Urinary bladder (tissue), 4 donors: ENCODE measurements around the gene GAB2. TPM values are rescaled to one million over a fixed set of nuclear protein-coding genes. Genes with fewer than 3 reads are reported as not detected.
A peak's percentile ranks its signal among the peaks of the same experiment; 100 is the strongest.

Source experiments
- DNase-seq: peaks from one replicate; pipeline ENCODE4 v3.0.0-alpha.2; 2015; ENCODE audit errors: extremely low spot score
- H3K27ac ChIP-seq: one replicate; pipeline ENCODE4 v1.5.1; 2013; ENCODE audit warnings: low read depth, mild to moderate bottlenecking, moderate library complexity
- H3K36me3 ChIP-seq: one replicate; pipeline ENCODE4 v1.6.1; 2013; ENCODE audit warnings: mild to moderate bottlenecking, moderate library complexity; ENCODE audit not compliant: insufficient read depth
- H3K4me1 ChIP-seq: one replicate; pipeline ENCODE4 v1.6.1; 2013; ENCODE audit warnings: mild to moderate bottlenecking, moderate library complexity; ENCODE audit not compliant: insufficient read depth
- H3K4me3 ChIP-seq: one replicate; pipeline ENCODE4 v1.5.1; 2013; ENCODE audit warnings: low read depth, low read length
- WGBS: extraction: QIAGEN DNeasy Blood & Tissue Kit; methylation state at CpG from one replicate; pipeline ENCODE4 v1.1.7; 2013; 5-methylcytosine and 5-hydroxymethylcytosine counted together
- polyA plus RNA-seq: library from polyadenylated mRNA; stranded (reverse); fragments of 200-250 nt; gene quantifications from one replicate; pipeline ENCODE4 v1.2.3, GENCODE V29; 2013
- total RNA-seq: library from RNA; depleted of rRNA; stranded (reverse); fragments of >200 nt; gene quantifications from one replicate; pipeline ENCODE4 v1.2.3, GENCODE V29; 2014
- donor health status: healthy with polysubstance abuse.
- donor health status: healthy.

Gene GAB2
- total and polyA plus RNA-seq, 2 donors, result 13.2 to 16.8 TPM

DNA sequence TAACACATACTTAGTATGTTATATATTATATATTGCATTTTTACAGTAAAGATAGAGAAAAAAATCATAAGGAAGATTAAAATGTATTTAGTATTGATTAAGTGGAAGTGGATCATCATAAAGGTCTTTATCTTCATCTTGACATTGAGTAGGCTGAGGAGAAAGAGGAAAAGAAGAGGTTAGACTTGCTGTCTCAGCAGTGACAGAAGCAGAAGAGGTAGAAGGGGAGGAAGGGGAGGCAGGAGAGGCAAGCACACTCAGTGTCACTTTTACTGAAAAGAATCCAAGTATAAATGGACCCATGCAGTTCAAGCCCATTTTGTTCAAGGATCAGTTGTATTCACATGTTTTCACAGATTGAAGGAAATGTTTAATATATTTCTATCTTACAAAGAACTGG lies 69.7 kb downstream of the GAB2 start:
- no peak overlapping the region for H3K27ac ChIP-seq
- H3K4me1 ChIP-seq, result no peaks in the 10 kb centered on the region
- DNase-seq, result no peak
- H3K36me3 ChIP-seq, result no peaks in the 10 kb centered on the region
- H3K4me3 ChIP-seq, result no peak overlapping the region

DNA sequence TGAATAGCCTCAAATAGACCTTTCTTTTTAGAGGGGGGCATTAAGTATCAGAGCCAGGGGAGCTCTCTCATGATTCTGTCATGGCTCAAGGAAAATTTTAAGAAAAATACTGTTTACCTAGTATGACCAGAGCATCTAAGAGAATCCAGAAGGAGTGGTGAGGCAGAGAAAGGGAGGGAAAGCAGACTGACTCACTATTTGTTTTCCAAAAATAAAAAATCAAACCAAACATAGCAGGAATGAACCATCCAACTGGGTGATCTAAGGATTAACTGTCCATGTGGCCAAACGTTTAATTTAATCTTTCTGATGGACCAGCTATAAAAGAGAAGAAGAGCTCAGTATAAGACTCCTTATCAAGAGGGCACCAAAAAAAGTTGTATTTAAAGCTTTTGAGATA lies 70.8 kb downstream of the GAB2 start:
- H3K27ac ChIP-seq, result no peak overlapping the region
- 17% methylated on average over 1 of the region's 1 CpG for WGBS
- no peak for DNase-seq
- H3K4me1 ChIP-seq, result no peaks in the 10 kb centered on the region
- H3K36me3 ChIP-seq, result no peaks in the 10 kb centered on the region
- no peak overlapping the region for H3K4me3 ChIP-seq

DNA sequence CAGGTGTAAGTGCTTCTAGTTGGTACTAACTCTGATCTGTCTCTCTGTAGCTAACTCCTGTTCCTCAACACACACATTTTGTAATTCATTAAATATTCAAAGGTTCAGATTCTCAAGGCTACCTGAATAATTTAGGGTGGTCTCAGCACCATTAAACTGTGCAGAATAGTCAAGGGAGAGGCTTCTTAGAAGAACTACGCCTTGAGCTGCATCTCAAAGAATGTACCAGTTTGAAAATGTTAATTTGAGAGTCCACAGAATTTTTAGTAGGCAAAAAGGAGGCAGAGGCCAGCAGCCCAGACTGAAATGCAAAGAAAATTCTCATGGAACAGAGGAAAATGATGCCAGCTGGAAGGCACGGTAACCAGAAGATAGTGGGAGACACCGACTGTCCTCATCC lies 72.2 kb downstream of the GAB2 start:
- DNase-seq, result no peak

DNA sequence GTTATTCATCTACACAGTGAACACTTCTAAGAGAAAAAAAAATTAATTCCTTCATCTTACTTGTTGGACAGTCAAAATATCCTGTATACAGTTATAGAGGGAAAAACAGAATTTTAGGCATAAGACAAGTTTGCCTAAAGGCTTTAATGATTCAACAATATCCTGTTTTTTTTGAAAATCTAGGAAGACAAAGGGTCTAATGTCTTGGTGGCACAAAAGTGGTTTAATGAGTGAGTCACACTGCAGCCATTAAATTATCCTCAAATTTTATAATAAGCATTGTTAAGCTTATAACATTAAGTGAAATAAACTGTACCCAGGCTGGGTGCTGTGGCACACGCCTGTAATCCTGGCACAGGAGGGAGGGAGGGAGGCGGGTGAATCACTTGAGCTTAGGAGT lies 72.9 kb downstream of the GAB2 start:
- Histone ChIP-seq H3K4me3 (no peak overlapping the region), H3K36me3 (no peaks in the 10 kb centered on the region), H3K4me1 (no peaks in the 10 kb centered on the region), H3K27ac (no peak overlapping the region)
- 93% methylated on average over 2 of the region's 2 CpGs for WGBS
- DNase-seq, result no peak

More for the DNA sequence above, 72.2 kb downstream of the GAB2 start:
- Histone ChIP-seq H3K4me3 (no peak overlapping the region), H3K4me1 (no peaks in the 10 kb centered on the region), H3K27ac (peak overlapping the region; percentile 38), H3K36me3 (no peaks in the 10 kb centered on the region)
- WGBS, result 79% methylated on average over 3 of the region's 3 CpGs

DNA sequence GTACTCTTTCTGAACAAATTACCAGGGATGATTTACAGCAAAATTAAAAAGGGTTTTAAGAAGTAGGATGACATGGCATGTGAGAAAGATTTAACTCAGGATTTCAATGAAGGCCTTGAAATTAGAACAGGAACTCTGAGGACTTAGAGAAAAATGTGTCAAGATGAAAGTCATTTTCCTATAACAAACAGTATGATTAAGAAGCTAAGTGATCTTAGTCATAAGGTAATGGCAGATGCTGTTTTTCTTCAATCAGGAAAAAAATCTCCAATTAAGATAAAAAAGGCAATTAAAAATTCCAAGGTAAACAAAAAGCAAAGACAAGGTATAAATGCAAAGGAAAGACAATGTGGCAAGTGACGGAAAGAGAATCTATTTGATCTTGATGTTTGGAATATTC lies 73.5 kb downstream of the GAB2 start:
- Histone ChIP-seq H3K27ac (no peak overlapping the region), H3K4me1 (no peaks in the 10 kb centered on the region), H3K36me3 (no peaks in the 10 kb centered on the region), H3K4me3 (no peak overlapping the region)
- no peak for DNase-seq
- 86% methylated on average over 1 of the region's 1 CpG for WGBS

DNA sequence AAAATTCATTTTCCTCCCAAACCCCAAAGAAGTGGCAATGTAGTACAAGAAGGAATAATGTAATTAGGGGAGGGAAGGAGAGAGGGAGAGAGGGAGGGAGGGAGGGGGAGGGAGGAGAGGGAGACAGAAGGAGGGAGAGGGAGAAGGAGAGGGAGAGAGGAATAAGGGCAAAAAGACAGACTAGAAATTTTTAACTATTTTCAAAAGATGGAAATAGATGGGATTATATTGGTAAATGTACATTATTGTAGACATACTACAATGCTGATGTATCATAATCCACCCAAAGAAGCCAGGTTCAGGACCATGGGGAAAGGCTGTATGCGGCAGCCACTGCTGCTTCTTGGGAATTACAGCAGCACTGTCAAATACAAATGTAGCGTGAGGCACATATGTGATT lies 74.3 kb downstream of the GAB2 start:
- 98% methylated on average over 2 of the region's 2 CpGs for WGBS
- no peak for DNase-seq
- H3K4me3 ChIP-seq, result no peak overlapping the region
- H3K36me3 ChIP-seq, result no peaks in the 10 kb centered on the region
- H3K27ac ChIP-seq, result no peak overlapping the region
- no peaks in the 10 kb centered on the region for H3K4me1 ChIP-seq

DNA sequence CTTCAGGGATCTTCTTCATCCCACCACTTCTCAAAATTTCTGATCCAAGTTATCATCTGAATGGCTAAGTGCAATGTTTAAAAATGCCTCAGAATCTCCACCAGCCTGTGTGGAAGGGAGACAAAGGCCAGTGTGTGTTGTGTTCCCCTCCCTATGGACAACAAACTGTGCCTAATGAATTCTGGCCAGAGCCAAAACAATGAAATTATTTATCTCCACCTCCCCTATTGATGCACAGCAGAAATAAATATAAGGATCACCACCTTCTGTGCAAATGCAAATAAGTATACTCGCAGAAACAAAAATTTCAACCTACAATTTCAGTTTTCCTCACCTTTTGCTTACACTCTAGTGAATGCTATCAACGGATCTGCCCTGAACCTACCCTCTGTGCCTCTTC lies 75.8 kb downstream of the GAB2 start:
- 96% methylated on average over 2 of the region's 2 CpGs for WGBS
- DNase-seq, result no peak
- no peak overlapping the region for H3K4me3 ChIP-seq
- H3K27ac ChIP-seq, result no peak overlapping the region
- no peaks in the 10 kb centered on the region for H3K4me1 ChIP-seq
- H3K36me3 ChIP-seq, result no peaks in the 10 kb centered on the region

DNA sequence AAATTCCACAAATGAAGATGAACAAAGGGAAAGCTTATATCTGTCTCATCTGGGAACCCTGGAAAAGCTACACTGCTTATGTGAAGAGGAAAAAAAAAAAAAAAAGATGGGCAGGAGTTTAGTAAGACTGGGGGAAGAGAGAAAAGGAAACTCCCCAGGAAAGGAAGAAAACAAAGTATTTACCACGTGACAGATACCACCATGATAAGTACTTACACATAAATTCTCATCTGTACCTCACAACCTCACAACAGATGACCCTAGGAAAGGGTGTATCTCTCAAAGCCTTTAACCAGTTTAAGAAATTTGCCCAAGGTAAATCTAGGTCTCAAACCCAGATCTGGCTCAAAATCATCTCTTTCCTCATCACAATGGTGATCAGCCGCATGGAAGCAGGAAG lies 77.1 kb downstream of the GAB2 start:
- no peaks in the 10 kb centered on the region for H3K4me1 ChIP-seq
- DNase-seq, result no peak
- WGBS, result 91% methylated on average over 2 of the region's 2 CpGs

DNA sequence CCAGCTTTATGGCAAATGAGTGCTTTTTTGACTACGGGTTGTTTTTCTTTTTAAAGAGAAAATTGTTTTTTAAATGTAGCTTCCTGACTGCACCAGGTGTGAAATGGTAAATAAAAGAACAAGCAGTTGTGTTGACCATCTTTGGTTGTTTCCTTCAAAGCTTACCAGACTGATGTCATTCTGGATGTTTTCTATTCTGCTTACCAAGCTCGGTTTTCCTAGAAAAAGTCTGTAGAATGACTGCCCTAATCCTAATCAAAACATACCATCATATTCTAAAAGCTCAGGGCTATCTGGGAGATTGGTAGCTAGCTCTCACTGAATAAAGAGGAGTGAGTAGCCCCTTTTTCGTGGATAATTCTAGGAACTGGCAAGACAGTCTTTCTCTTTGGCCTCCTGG lies 77.7 kb downstream of the GAB2 start:
- DNase-seq, result no peak
- Histone ChIP-seq H3K4me1 (no peaks in the 10 kb centered on the region), H3K36me3 (no peaks in the 10 kb centered on the region), H3K4me3 (no peak overlapping the region), H3K27ac (no peak overlapping the region)
- WGBS, result 56% methylated on average over 3 of the region's 3 CpGs

More for the DNA sequence above, 77.1 kb downstream of the GAB2 start:
- H3K4me3 ChIP-seq, result no peak overlapping the region
- H3K36me3 ChIP-seq, result no peaks in the 10 kb centered on the region
- no peak overlapping the region for H3K27ac ChIP-seq

DNA sequence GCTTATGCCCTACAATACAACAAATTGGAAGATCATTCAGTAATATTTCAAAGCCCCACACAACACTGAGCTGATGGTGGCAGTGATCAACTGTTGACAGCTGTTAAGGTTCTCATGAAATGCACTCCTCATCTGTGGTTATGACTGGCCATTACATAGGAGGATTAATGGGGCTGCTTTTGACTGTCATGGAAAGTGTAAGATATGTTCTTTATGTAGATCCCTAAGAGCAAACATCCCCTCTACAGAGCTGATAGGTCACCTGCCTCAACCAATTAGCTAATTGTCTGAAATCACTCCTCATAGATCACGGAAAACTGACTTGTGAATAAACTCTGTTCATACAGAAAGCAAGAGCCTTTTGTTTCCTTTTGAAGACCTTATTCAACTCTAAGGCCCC lies 78.1 kb downstream of the GAB2 start:
- H3K4me3 ChIP-seq, result no peak overlapping the region
- H3K27ac ChIP-seq, result no peak overlapping the region
- WGBS, result 87% methylated on average over 1 of the region's 1 CpG
- DNase-seq, result no peak
- no peaks in the 10 kb centered on the region for H3K36me3 ChIP-seq
- no peaks in the 10 kb centered on the region for H3K4me1 ChIP-seq

DNA sequence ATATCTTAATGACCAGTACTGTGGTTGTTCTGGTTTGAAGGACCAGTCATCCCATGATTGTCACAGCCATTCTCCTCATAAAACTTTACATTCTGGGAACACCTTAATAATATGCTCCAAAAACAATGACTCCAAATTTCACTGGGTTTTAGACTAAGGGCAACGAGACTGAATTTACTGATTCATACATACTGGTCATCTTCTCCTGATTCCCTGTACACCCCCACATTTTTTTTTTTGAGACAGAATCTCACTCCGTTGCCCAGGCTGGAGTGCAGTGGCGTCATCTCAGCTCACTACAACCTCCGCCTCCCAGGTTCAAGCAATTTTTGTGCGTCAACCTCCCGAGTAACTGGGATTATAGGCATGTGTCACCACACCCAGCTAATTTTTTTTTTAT lies 78.9 kb downstream of the GAB2 start:
- Histone ChIP-seq H3K4me1 (no peaks in the 10 kb centered on the region), H3K4me3 (no peak overlapping the region), H3K36me3 (no peaks in the 10 kb centered on the region), H3K27ac (no peak overlapping the region)
- DNase-seq, result no peak
- WGBS, result 95% methylated on average over 6 of the region's 6 CpGs

DNA sequence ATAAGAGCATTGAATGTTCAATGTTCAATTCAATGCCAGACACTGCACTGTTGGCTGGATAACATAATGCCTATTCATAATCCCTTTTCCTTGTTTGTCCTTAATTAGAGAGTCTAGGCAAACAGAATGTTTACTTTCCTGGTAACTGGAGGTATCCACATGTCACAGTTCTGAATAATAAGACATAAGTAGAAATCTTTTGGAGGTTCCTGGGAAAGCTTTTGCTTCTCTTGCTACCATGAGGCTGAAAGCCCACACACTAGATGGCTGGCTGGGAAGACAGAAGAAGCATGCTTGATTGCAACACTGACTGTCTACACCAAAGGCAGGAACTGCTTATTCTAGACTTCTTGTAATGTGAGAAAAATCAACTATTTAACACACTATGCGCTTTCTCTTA lies 79.5 kb downstream of the GAB2 start:
- no peak for DNase-seq
- Histone ChIP-seq H3K4me1 (no peaks in the 10 kb centered on the region), H3K4me3 (no peak overlapping the region), H3K27ac (no peak overlapping the region), H3K36me3 (no peaks in the 10 kb centered on the region)
- 96% methylated on average over 1 of the region's 1 CpG for WGBS

DNA sequence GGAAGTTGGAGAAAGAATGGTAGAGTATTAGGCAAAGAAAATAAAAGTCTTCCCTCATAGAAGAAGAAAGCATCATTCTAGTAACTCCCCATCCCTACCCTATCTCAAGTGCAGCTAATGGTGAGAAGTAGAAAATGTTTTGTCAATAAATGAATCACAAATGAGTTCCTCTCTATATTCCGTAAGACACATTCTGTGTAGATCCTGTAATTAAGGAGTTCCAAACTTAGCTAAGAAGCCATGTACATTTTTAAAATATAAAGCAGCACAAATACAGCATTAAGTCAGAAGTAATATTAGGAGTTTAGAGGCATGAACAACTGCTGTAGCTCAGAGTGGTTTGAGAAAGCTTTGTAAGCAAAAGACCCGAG lies 80.1 kb downstream of the GAB2 start:
- DNase-seq, result no peak
- Histone ChIP-seq H3K4me1 (no peaks in the 10 kb centered on the region), H3K36me3 (no peaks in the 10 kb centered on the region), H3K27ac (no peak overlapping the region), H3K4me3 (no peak overlapping the region)
- whole genome bisulfite sequencing, result 77% methylated on average over 2 of the region's 2 CpGs

DNA sequence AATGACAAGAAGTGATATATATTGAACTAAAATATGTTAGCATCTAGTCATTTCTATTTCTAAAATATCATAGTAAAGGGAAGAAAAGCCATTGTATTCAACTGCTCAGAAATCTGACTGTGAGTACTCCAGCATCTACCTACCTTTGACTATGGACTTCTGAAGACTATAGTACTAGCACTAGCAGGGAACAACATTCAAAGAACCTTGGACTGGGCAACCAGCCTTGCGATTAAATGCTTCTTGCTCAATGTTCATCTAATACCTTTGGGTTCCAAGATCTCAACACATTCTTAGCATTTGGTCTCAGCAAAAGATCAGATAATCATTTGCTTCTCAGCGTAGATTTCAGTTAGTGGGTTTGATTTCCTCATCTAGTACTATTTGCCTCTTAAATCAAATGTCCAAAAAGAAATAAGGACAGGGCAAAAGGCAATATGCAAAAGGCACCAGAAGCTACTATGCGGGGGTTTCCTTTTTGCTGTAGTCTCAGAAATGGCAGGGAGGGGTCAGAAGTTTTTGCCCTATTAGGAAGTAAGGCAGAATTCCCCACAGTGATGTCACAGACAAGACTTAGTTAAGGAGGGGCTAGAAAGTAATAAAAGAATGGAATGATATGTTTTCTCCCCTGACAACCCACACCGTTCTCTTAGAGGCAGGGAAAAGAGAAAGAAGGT lies 80.6 kb downstream of the GAB2 start:
- no peak overlapping the region for H3K27ac ChIP-seq
- H3K4me1 ChIP-seq, result no peaks in the 10 kb centered on the region
- no peak overlapping the region for H3K4me3 ChIP-seq

DNA sequence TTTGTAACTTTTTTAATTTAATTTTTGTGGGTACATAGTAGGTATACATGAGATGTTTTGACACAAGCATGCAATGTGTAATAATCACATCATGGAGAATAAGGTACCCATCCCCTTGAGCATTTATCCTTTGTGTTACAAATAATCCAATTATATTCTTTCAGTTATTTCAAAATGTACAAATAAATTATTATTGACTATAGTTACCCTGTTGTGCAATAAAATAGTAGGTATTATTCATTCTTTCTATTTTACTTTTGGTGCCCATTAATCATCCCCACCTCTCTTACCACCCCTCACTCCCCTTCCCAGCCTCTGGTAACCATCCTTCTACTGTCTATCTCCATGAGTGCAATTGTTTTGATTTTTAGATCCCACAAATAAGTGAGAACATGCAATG lies 83.5 kb downstream of the GAB2 start:
- DNase-seq, result no peak
- no peak overlapping the region for H3K4me3 ChIP-seq
- H3K27ac ChIP-seq, result no peak overlapping the region
- no peaks in the 10 kb centered on the region for H3K4me1 ChIP-seq
- H3K36me3 ChIP-seq, result no peaks in the 10 kb centered on the region

More for the DNA sequence above, 80.6 kb downstream of the GAB2 start:
- WGBS, result 69% methylated on average over 4 of the region's 4 CpGs
- DNase-seq, result no peak
- no peaks in the 10 kb centered on the region for H3K36me3 ChIP-seq
